Measurements from ENCODE around the gene LPP. TPM values are rescaled to one million over a fixed set of nuclear protein-coding genes. Genes with fewer than 3 reads are reported as not detected.

The LPP gene
- total RNA-seq, 2 donors from 2014 or later, result 46.6 to 92.4 TPM

- Mint-ChIP-seq H3K27ac (no peak overlapping the region), H3K36me3 (ENCODE audit: low read depth) (peaks cover 7% of the 10 kb centered on the region), H3K27me3 (no peaks in the 10 kb centered on the region), H3K9me3 (no peaks in the 10 kb centered on the region), H3K4me1 (peaks cover 12% of the 10 kb centered on the region), H3K4me3 (no peak overlapping the region)
- no peak for ATAC-seq (replicated peaks)
These were observed 514.0 kb downstream of the LPP start for GRCh38 chr3:188667926-188668325.

- H3K27ac Mint-ChIP-seq, result no peak overlapping the region
- H3K4me3 Mint-ChIP-seq, result no peak overlapping the region
- H3K36me3 Mint-ChIP-seq (ENCODE audit: low read depth), result peaks cover 7% of the 10 kb centered on the region
- H3K4me1 Mint-ChIP-seq, result peaks cover 12% of the 10 kb centered on the region
- peaks cover 3% of the 10 kb centered on the region for H3K9me3 Mint-ChIP-seq
- no peak for ATAC-seq (replicated peaks)
- H3K27me3 Mint-ChIP-seq, result no peaks in the 10 kb centered on the region
These were observed 516.5 kb downstream of the LPP start for GRCh38 chr3:188670446-188670845.

- H3K9me3 Mint-ChIP-seq, result peaks cover 3% of the 10 kb centered on the region
These were observed 518.0 kb downstream of the LPP start for GRCh38 chr3:188671971-188672370.

GRCh38 chr3:188672840-188673239 lies 518.9 kb downstream of the LPP start:
- ATAC-seq (replicated peaks), result no peak
- no peaks in the 10 kb centered on the region for H3K27me3 Mint-ChIP-seq
- H3K36me3 Mint-ChIP-seq (ENCODE audit: low read depth), result peaks cover 7% of the 10 kb centered on the region
- peaks cover 6% of the 10 kb centered on the region for H3K4me1 Mint-ChIP-seq
- no peak overlapping the region for H3K27ac Mint-ChIP-seq
- H3K9me3 Mint-ChIP-seq, result peaks cover 3% of the 10 kb centered on the region
- no peak overlapping the region for H3K4me3 Mint-ChIP-seq

More at GRCh38 chr3:188671971-188672370, 518.0 kb downstream of the LPP start:
- no peaks in the 10 kb centered on the region for H3K27me3 Mint-ChIP-seq
- peaks cover 7% of the 10 kb centered on the region for H3K36me3 Mint-ChIP-seq (ENCODE audit: low read depth)
- peaks cover 12% of the 10 kb centered on the region for H3K4me1 Mint-ChIP-seq
- no peak overlapping the region for H3K27ac Mint-ChIP-seq
- no peak for ATAC-seq (replicated peaks)
- no peak overlapping the region for H3K4me3 Mint-ChIP-seq

- Mint-ChIP-seq H3K27ac (no peak overlapping the region), H3K27me3 (no peaks in the 10 kb centered on the region), H3K4me1 (peaks cover 5% of the 10 kb centered on the region), H3K36me3 (ENCODE audit: low read depth) (peaks cover 6% of the 10 kb centered on the region), H3K9me3 (peaks cover 3% of the 10 kb centered on the region), H3K4me3 (no peak overlapping the region)
- no peak for ATAC-seq (replicated peaks)
These were observed 519.8 kb downstream of the LPP start for GRCh38 chr3:188673646-188674186.

GRCh38 chr3:188674595-188674994 lies 520.6 kb downstream of the LPP start:
- peaks cover 5% of the 10 kb centered on the region for H3K4me1 Mint-ChIP-seq
- H3K4me3 Mint-ChIP-seq, result no peak overlapping the region
- ATAC-seq (replicated peaks), result no peak
- no peaks in the 10 kb centered on the region for H3K27me3 Mint-ChIP-seq
- peaks cover 3% of the 10 kb centered on the region for H3K9me3 Mint-ChIP-seq
- H3K27ac Mint-ChIP-seq, result no peak overlapping the region
- no peaks in the 10 kb centered on the region for H3K36me3 Mint-ChIP-seq (ENCODE audit: low read depth)

- ATAC-seq (replicated peaks), result no peak
- Mint-ChIP-seq H3K36me3 (ENCODE audit: low read depth) (no peaks in the 10 kb centered on the region), H3K27ac (no peak overlapping the region), H3K4me3 (no peak overlapping the region), H3K9me3 (peaks cover 3% of the 10 kb centered on the region), H3K4me1 (peaks cover 10% of the 10 kb centered on the region), H3K27me3 (no peaks in the 10 kb centered on the region)
These were observed 523.4 kb downstream of the LPP start for GRCh38 chr3:188677344-188677743.

GRCh38 chr3:188680189-188680588 lies 526.2 kb downstream of the LPP start:
- ATAC-seq (replicated peaks), result no peak
- Mint-ChIP-seq H3K4me1 (peaks cover 23% of the 10 kb centered on the region), H3K9me3 (no peaks in the 10 kb centered on the region), H3K36me3 (ENCODE audit: low read depth) (no peaks in the 10 kb centered on the region), H3K27ac (no peak overlapping the region), H3K27me3 (no peaks in the 10 kb centered on the region), H3K4me3 (no peak overlapping the region)

GRCh38 chr3:188680605-188681004 lies 526.6 kb downstream of the LPP start:
- ATAC-seq (replicated peaks), result no peak
- H3K36me3 Mint-ChIP-seq (ENCODE audit: low read depth), result no peaks in the 10 kb centered on the region
- peaks cover 24% of the 10 kb centered on the region for H3K4me1 Mint-ChIP-seq
- H3K27me3 Mint-ChIP-seq, result no peaks in the 10 kb centered on the region
- no peak overlapping the region for H3K27ac Mint-ChIP-seq
- no peaks in the 10 kb centered on the region for H3K9me3 Mint-ChIP-seq
- H3K4me3 Mint-ChIP-seq, result no peak overlapping the region

- H3K27ac Mint-ChIP-seq, result peak overlapping the region; percentile 85
- no peaks in the 10 kb centered on the region for H3K9me3 Mint-ChIP-seq
- no peak for ATAC-seq (replicated peaks)
- peaks cover 28% of the 10 kb centered on the region for H3K4me1 Mint-ChIP-seq
- no peak overlapping the region for H3K4me3 Mint-ChIP-seq
- no peaks in the 10 kb centered on the region for H3K36me3 Mint-ChIP-seq (ENCODE audit: low read depth)
- H3K27me3 Mint-ChIP-seq, result no peaks in the 10 kb centered on the region
These were observed 528.4 kb downstream of the LPP start for GRCh38 chr3:188682316-188682715.

- Mint-ChIP-seq H3K27ac (peak overlapping the region; percentile 85), H3K9me3 (no peaks in the 10 kb centered on the region), H3K4me3 (peak overlapping the region; percentile 36), H3K27me3 (no peaks in the 10 kb centered on the region), H3K36me3 (ENCODE audit: low read depth) (no peaks in the 10 kb centered on the region), H3K4me1 (peaks cover 28% of the 10 kb centered on the region)
- peak; percentile 99 for ATAC-seq (replicated peaks)
These were observed 529.1 kb downstream of the LPP start for GRCh38 chr3:188683032-188683521.

GRCh38 chr3:188684276-188684675 lies 530.3 kb downstream of the LPP start:
- Mint-ChIP-seq H3K4me3 (no peak overlapping the region), H3K4me1 (peaks cover 32% of the 10 kb centered on the region), H3K9me3 (no peaks in the 10 kb centered on the region), H3K27ac (no peak overlapping the region), H3K27me3 (no peaks in the 10 kb centered on the region), H3K36me3 (ENCODE audit: low read depth) (no peaks in the 10 kb centered on the region)
- ATAC-seq (replicated peaks), result no peak

- Mint-ChIP-seq H3K27me3 (no peaks in the 10 kb centered on the region), H3K27ac (no peak overlapping the region), H3K4me1 (peaks cover 27% of the 10 kb centered on the region), H3K4me3 (no peak overlapping the region), H3K36me3 (ENCODE audit: low read depth) (no peaks in the 10 kb centered on the region), H3K9me3 (no peaks in the 10 kb centered on the region)
- no peak for ATAC-seq (replicated peaks)
These were observed 531.8 kb downstream of the LPP start for GRCh38 chr3:188685789-188686188.

GRCh38 chr3:188686324-188686723 lies 532.4 kb downstream of the LPP start:
- Mint-ChIP-seq H3K4me1 (peaks cover 26% of the 10 kb centered on the region), H3K4me3 (no peak overlapping the region), H3K9me3 (no peaks in the 10 kb centered on the region), H3K27ac (no peak overlapping the region), H3K27me3 (no peaks in the 10 kb centered on the region), H3K36me3 (ENCODE audit: low read depth) (no peaks in the 10 kb centered on the region)
- no peak for ATAC-seq (replicated peaks)

GRCh38 chr3:188687389-188687788 lies 533.4 kb downstream of the LPP start:
- Mint-ChIP-seq H3K27me3 (no peaks in the 10 kb centered on the region), H3K36me3 (ENCODE audit: low read depth) (no peaks in the 10 kb centered on the region), H3K27ac (no peak overlapping the region), H3K4me1 (peaks cover 22% of the 10 kb centered on the region), H3K4me3 (no peak overlapping the region), H3K9me3 (no peaks in the 10 kb centered on the region)
- ATAC-seq (replicated peaks), result no peak

All from activated T-helper 17 cell treated with anti-CD3 and anti-CD28 coated beads, Interleukin-2, amount 50 U/mL, for 72 hours (primary cell).